HCEC 1CT (cell line): ENCODE measurements around the gene SPDYE18.
A peak's percentile ranks its signal among the peaks of the same experiment; 100 is the strongest.
"Not testable (repeated sequence)": the region's sequence is repeated elsewhere in the genome, so short reads cannot be mapped to it uniquely, and the experiment has no call there.

Experiments
- DNase-seq: peaks from one replicate; pipeline ENCODE4 v3.0.0-alpha.2; 2017

SPDYE18 gene, protein sequence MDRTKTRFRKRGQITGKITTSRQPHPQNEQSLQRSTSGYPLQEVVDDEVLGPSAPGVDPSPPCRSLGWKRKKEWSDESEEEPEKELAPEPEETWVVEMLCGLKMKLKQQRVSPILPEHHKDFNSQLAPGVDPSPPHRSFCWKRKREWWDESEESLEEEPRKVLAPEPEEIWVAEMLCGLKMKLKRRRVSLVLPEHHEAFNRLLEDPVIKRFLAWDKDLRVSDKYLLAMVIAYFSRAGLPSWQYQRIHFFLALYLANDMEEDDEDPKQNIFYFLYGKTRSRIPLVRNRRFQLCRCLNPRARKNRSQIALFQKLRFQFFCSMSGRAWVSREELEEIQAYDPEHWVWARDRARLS

GRCh38 chr7:77062557-77062956, at the start of gene SPDYE18:
Gene SPDYE18, minus strand, starts transcription at chr7:77062558. Its CDS starts 2,046 bp downstream, at chr7:77060512.
- not testable (repeated sequence) for DNase-seq

- DNase-seq = peak; percentile 35
Observed at GRCh38 chr7:77108362-77108761, 46.0 kb upstream of the SPDYE18 start.

GRCh38 chr7:77107659-77108058, 45.3 kb upstream of the SPDYE18 start:
- not testable (repeated sequence) for DNase-seq

DNA sequence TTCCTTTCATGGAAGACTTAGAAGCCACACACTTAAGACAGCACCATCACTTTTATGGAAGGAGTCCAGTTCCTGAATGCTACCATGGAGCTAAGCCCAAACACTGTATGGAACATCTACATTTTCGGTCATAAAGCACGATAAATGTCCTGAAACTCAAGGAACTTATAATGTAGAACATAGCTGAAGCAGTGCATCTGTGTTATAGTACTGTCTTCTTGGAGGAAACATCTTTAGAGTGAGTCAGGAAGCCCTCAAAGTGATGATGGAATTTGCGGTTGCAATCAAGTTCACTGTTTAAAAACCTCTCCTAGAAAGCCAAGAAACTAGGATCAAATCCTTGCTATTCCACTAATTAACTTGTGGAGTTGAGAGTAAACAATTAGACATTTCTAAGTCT, 43.5 kb upstream of the SPDYE18 start:
- DNase-seq = peak; percentile 51

DNA sequence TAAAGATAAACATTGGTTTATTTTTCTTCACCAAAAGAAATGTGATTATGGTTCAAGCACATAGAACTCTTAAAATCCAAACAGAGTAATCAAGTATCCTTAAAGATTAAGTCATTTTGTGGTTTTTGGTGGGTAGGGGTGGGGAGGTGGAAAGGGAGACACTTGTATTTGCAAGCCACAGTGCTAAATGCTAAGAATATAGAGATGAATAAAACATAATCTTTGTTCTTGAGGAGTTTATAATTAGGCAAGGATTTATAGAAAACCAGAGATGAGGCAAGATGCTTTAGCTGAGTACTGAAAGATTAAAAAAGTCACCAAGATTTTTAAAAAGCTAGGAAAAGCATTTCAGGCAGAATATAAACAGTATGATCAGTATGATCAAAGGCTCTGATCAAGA, 40.3 kb upstream of the SPDYE18 start:
- not testable (repeated sequence) for DNase-seq

DNA sequence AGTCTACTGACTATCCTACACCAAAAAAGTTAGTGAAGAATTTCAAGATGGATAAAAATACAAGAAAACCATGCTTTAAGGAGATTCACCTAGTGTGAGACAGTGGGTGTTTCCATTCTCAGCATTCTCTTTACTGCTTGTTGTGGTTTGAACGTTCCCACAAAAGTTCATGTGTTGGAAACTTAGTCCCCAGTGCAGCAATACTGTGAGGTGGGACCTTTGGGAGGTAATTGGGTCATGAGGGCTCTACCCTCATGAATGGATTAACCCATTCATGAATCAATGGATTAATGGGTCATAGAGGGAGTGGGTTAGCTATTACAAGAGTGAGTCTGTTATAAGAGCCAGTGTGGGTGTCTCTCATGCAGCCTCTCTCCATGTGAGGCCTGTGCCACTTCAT, 38.8 kb upstream of the SPDYE18 start:
- not testable (repeated sequence) for DNase-seq

DNA sequence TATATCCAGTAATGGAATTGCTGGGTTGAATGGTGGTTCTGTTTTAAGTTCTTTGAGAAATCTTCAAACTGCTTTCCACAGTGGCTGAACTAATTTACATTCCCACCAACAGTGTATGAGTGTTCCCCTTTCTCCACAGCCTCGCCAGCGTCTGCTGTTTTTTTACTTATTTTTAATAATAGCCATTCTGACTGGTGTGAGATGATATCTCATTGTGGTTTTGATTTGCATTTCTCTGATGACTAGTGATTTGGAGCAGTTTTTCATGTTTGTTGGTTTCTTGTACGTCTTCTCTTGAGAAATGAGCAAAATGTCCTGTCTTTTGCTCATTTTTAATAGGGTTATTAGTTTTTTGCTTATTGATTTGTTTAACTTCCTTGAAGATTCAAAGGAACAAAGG, 38.1 kb upstream of the SPDYE18 start:
- not testable (repeated sequence) for DNase-seq

DNA sequence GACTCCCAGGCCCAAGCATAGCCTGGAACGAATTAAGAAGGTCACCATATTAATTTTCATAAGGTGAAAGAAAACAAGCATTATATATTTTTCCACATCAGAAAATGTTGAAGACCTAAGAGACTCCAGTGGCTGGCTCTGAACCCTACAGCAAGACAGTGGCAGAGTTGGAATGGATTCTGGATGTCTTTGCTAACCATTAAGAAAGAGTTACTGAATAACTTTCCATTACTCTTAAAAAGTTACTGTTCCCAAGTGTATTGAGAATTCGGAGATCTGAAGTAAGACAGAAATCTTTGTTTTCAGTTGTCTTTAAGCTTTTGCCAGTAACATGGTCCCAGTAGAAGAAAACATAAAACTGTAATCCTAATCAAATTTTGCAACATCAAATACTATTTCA, 29.9 kb upstream of the SPDYE18 start:
- not testable (repeated sequence) for DNase-seq

- peak; percentile 6 for DNase-seq
Observed at GRCh38 chr7:77082192-77082591, 19.8 kb upstream of the SPDYE18 start.

DNA sequence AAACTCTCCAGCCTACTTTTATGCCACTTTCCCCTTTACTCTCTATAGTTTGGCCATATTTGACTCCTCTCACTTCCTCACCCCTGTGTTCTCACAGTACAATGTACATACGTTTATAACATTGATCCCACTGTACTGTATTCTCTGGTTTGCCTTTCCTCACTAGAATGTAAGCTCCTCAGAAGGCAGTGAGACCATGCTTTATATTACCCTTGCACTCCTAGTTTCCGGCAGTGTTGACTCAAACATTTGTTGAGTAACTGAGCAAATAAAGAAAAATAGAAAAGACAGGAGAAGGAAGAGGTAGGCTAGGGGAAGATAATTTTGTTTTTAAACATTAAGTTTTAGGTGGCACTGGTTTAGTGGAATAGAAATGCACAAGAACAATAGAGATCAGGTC, 17.9 kb upstream of the SPDYE18 start:
- not testable (repeated sequence) for DNase-seq

GRCh38 chr7:77079624-77080023, 17.3 kb upstream of the SPDYE18 start:
- not testable (repeated sequence) for DNase-seq

GRCh38 chr7:77079112-77079511, 16.8 kb upstream of the SPDYE18 start:
- DNase-seq = not testable (repeated sequence)

DNA sequence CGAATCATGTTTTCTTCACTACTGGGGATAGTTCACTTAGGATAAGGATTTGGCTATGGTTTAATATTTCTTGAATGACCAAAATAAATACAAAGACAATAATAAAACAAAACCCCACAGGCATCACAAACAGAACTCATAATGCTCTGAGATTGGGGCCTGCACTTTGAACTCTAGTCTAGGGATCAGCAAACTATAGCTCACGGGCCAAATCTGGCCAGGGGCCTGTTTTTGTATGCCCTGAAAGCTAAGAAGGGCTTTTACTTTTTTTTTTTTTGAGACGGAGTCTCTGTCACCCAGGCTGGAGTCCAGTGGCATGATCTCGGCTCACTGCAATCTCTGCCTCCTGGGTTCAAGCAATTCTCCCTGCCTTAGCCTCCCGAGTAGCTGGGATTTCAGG, 14.7 kb upstream of the SPDYE18 start:
- DNase-seq = not testable (repeated sequence)

DNA sequence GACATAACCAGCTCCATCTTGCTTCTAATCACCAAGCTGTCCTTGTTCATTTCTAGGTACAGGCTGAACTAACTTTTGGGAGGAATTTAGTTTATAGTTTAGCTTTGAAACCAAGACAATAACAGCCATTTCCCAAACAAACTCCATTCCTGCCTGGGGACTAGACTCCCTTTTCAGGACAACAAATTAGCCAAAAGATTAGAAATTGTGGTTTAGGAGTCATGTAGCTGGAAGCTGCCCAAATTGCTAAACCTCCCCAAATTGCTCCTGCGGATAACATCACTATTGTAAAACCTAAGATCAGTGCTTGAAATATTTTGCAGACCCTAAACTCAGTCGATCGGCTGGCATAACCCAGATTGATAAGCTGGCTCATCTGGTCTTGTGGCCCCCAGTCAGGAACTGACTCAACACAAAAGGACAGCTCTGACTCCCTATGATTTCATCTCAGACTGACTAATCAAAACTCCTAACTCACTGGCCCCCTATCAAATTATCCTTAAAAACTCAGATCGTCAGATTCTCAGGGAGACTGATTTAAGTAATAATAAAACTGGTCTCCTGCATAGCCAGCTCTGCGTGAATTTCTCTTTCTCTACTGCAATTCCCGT, 12.5 kb upstream of the SPDYE18 start:
- DNase-seq = peak; percentile 23

- not testable (repeated sequence) for DNase-seq
Observed at GRCh38 chr7:77071108-77071507, 8.8 kb upstream of the SPDYE18 start.

DNA sequence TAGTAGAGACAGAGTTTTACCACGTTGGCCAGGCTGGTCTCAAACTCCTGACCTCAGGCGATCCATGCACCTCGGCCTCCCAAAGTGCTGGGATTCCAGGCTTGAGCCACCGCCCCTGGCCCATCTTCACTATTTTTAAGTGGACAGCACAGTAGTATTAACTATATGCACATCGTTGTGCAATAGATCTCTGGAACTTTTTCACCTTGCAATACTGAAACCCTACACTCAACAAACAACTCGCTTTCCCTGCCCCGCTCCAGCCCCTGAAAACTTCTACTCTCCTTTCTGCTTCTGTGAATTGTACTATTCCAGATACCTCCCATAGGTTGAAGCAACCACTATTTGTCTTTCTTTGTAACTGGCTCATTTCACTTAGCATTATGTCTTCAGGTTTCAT, 3.5 kb upstream of the SPDYE18 start:
- DNase-seq = not testable (repeated sequence)

GRCh38 chr7:77063732-77064131, 1.4 kb upstream of the SPDYE18 start:
- DNase-seq = not testable (repeated sequence)

DNA sequence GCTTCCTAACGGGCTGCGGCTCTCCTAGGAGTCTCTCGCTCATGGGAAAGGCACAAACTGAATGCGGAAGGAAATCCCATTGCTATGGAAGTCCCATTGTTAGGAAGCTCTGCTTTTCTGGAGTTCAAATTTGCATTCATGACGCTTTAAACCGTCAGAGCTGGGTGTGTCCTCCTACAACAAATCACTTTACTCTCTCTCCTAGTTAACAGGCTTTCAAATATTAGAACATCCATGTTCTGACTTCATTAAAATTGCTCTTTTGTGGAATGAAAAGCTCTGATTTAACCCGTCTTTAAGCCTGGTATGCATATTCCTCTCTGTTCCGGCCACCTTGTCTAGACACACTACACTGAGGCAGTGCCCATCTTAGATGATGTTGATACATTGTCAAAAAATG, 30.1 kb downstream of the SPDYE18 start, which contains the start of gene SPDYE17:
TSS of gene SPDYE17 (minus strand) at position 101 of the 400 bp plus-strand sequence. CDS start 1,791 bp downstream, outside the sequence.
- DNase-seq = not testable (repeated sequence)

DNA sequence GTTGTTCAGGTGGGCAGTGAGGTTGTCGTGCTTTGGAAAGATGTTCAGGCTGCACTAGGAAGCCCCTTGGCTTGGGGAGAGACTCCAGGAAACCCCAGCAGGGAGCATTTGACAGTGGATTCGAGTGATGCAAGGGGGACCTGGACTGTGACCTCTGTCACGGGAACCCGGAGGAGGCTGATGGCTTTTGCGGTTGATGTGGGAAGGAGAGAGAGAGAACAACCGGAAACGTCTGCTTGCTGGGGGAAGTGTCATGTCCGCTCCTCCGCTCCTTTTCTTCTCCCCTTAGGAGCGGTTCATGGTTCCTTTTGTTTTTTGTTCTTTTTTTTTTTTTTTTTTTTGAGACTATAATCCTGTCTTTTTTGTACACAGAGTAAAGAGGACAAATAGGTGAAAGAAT, 36.0 kb downstream of the SPDYE18 start:
- DNase-seq = not testable (repeated sequence)

DNA sequence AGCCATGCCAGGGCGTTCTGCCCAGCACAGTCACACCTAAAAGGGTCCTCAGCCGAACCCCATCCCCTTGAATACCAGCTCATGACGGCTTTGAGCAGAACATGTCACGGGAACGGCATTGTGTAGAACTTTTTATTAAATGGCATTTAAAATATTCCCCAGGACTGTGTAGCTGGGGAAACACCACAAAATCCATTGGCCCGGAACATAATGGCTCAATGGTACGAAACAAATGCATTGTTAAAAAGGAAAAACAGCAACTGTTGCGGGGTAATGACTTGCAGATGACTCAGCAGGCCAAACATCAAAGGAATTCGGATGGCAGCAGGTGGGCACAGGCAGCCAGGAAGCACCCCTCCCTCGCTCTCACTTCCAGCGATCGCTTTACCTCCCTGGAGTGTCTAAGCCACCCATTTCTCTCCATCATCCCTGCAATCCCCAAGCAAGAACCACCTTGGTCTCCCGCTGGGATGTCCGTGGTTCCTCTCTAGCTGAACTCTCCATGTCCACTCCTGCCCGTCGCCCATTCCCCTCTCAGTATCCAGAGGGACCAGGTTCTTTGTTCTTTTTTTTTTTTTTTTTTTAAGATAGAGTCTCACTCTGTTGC, 52.2 kb downstream of the SPDYE18 start:
- DNase-seq = not testable (repeated sequence)

GRCh38 chr7:77008000-77008399, 54.4 kb downstream of the SPDYE18 start:
- DNase-seq = not testable (repeated sequence)

DNA sequence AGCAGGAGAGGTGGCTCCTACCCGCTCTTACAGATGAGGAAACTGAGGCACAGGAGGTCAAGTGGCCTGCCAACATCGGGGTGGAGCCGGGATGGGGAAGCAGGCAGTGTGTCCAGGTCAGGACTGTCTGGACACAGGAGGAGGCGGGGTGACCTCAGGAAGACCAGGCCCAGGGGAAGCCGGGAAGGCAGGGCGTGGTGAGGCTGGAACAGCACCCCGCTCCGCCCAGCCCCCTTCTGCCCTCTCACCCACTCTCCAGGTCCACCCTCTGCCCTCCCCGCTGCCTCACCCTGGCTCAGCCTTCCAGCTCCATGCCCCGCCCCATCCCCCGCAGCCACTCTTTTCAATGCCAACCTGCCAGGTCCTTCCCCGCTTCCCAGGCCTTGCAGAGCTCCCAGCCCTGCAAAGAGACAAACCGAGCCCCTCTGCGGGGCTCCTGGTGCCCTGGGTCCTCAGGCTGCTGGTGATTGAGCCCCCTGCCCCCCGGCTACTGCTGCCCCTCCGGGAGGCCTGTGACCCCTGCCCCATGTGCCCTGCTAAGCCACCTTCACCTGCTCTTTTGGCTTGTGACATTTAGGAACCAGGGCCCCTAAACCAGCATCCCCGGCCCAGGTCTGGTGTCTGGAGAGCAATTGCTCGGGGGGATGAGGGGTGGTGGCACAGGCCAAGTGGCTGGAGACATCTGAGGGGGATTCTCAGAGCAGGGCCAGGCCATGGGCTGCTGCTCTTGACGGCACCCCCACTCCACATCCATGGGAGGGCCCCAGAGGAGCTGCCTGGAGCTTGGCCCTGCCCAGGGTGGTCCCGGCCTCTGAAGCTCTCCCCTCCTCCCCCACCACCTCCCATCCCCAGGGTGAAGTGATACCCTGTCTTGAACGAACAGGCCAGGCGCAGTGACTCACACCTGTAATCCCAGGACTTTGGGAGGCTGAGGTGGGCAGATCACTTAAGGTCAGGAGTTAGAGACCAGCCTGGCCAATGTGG, 55.9 kb downstream of the SPDYE18 start:
- not testable (repeated sequence) for DNase-seq
